M059J (cell line): ENCODE measurements around the gene ADRA2A. TPM values are rescaled to one million over a fixed set of nuclear protein-coding genes. Genes with fewer than 3 reads are reported as not detected.

Experiments used
- DNase-seq: peaks from one replicate; pipeline ENCODE4 v3.0.0-alpha.2; 2012; ENCODE audit warnings: low read depth
- total RNA-seq: library from RNA; depleted of rRNA; stranded (reverse); fragments of >200 nt; shearing (Covaris generic); gene quantifications from 2 replicates; pipeline ENCODE4 v1.2.3, GENCODE V29; 2014

The ADRA2A gene
- total RNA-seq, 1 experiment from 2014 or later, result not detected

DNA sequence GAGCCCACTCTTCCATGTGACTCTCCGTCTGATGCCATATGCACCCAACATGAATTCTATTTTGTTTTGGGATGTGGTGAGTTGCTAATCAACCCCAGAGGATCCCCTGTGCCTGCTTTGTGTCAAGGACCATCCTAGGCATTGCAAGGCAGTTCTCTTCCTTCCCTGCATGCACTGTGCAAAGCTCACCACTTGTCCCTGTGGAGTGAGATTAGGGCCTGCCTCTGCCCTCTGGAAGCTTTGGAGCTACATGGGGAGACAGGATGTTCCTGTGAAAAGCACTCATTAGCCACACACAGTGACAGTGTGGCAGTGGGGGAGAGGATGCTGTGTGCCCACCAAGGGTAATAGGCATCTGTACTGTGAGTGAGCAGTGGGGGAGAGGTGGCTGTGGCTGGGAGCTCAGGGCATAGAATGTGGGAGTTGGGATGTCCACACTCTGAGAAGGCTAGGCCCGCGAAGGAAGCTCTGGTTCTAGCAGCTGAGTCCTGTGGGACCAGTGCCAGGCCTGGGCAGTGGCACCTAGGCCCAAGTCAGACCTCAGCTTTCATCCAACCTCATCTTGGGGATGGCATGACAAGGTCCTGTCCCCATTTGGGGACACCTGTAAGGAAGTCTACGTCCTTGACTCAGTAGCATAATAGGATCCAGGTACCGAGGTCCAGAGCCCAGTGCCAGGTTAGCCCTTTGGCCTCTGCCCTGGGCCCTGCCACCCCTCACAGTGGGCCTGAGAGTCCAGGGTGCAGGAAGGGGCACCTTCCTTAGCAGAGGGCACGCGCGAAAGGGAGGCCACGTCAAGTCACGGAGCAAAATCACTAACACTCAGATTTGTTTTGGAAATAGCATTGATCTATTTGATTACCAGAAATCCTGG, 6.6 kb downstream of the ADRA2A start:
- no peak for DNase-seq

DNA sequence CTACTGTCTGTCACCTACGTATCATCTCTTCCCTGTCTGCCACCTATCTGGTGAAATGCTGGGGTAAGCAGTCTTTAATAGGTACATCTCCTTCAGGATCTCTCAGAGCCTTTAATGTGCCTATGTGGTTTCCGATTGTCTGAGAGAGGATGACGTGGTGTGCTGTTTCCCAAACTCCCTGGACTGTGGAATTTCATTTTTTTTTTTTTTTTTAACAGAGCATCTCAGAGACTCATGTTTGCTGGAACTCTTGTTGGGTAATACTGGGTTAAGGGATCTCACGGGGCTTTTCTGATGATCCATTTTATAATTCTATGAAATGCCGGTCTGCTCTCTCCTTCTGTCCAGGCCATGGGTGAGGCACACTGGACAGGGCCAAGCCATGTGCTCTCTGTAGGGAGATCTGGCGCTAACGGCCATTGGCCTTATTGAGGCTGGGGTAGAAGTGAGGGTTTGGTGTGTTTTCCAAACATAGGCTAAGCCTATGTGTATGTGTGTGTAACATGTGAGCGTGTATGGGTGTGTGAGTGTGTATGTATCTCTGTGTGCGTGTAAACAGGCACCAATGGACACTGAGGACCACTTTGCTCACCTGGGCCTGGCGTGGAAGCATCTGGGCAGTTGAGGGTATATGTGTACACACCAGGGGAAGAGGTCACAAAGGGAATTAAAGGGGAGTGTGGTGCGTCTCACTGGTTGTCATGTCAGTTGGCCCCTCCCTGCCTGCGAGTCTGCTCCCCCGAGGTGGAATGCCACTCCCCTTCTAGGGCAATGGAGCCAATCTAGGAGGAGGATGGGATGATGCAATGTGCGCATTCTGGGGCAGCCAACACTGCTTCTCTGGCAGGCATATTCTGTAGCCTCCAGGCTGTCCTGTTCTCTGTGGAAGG, 7.8 kb downstream of the ADRA2A start:
- DNase-seq, result no peak

DNA sequence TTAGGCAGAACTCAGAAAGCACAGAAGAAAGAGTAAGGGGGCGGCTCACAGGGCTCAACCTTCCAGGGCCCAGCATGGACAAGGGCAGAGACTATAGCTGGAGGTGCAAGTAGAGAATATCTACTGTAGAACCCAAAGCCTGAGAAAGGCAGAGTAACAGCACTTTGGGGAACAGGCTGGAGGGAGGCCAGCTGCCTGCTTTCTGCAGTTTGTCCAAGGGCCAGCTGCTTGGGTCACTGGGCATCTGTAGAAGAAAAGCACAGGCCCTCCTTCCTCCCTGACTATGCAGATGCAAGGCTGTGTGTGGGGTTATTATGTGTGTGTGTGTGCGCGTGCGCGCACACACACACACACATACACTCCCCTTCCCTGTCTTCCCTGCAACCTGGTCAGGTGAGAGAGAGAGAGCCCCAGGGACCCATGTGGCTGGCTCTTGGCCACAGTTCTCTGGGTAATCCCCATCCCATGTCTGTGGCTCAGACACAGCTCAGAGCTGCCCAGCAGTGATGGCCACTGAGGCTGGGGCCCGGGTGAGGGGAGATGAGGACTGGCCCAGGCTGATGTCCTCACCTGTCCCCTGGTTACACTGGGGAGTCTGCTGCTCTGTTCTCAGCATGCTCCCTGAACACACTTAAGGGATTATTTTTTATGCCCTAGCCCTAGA, 9.0 kb downstream of the ADRA2A start:
- DNase-seq, result no peak

DNA sequence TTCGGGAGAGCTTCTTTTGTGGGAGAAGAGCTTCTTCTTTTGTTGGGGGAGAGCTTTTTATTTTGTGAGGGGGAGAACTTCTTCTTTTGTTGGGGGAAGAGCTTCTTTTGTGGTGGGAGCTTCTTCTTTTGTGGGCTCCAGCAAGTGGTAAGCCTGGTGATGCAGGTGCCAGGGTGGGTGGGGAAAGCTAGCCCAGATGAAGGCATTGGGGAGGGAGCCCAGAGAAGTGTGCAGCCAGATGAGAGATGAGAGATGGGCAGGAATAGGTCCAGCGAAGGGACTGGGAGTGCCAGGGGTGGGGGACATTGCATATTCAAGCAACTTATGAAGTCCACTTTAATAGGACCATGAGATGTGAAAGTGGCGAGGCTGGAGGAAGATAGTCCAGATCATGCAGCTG, 9.7 kb downstream of the ADRA2A start:
- DNase-seq, result no peak

DNA sequence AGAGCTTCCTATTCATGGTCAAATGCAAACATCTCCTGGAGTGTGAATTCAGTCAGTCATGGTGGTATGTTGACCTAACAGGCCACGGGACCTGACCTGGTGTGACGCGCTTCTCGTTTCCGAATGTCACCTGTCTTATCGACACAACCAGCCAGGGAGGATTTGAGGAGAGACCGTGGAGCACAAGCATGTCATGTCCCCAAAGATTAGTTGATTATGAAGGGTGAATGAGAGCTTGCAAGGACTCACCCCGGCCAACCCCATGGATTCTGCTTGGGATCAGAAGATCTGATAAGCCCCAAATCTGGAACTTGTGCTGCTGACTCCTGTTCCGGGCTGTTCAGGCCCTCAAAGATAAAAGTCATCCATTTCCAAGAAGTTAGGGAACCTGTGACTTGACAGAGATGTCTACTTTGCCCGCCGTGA, 10.5 kb downstream of the ADRA2A start:
- no peak for DNase-seq

DNA sequence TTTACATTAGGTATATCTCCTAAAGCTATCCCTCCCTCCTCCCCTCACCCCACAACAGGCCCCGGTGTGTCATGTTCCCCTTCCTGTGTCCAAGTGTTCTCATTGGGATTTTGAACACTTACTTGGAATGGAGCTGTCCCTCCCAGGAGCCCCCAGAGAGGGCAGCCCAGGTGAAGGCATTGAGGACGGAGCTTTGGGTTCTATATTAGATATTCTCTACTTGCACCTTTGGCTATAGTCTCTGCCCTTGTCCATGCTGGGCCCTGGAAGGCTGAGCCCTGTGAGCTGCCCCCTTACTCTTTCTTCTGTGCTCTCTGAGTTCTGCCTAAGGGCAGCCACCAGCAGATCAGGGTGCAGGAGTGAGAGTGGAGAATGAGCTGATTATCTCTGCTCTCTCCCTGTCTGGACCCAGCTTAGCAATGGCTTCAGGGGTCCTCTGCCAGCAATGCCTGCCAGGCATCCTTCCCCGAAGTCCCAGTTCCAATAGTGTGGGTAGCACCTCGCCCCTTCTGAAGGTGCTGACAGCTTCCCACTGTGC, 11.2 kb downstream of the ADRA2A start:
- DNase-seq, result no peak

DNA sequence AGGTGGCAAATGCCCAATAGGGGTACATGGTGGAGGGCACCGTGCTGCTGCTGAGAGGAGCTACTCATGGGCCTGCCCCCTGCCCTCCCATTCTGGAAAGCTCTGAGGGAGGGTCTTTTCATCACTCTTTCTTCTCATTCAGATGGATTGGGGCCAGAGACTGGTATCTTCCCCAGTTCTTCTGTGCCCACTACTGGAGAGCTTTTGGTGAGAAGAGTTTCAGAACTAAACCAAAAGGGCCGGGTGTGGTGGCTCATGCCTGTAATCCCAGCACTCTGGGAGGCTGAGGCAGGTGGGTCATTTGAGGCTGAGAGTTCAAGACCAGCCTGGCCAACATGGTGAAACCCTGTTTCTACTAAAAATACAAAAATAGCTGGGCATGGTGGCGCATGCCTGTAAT, 12.5 kb downstream of the ADRA2A start:
- no peak for DNase-seq

DNA sequence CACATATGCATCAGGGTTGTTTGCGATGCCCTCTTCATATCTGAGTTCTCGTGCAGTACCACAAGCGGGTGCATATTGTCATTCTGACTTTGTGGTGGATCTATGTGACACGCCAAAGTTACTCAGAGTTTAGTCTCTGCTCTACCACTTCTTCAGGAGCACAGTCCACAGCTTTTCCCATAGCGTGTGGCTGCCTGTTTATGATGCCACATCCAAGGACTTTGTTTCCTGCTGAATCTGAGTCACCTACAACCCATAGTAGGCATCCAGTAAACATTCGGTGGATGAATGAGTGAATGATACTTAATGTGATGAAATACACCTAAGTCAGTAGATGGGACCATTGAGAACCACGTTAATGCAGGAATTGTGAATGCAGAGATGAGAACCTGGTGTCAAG, 15.0 kb downstream of the ADRA2A start:
- DNase-seq, result no peak

DNA sequence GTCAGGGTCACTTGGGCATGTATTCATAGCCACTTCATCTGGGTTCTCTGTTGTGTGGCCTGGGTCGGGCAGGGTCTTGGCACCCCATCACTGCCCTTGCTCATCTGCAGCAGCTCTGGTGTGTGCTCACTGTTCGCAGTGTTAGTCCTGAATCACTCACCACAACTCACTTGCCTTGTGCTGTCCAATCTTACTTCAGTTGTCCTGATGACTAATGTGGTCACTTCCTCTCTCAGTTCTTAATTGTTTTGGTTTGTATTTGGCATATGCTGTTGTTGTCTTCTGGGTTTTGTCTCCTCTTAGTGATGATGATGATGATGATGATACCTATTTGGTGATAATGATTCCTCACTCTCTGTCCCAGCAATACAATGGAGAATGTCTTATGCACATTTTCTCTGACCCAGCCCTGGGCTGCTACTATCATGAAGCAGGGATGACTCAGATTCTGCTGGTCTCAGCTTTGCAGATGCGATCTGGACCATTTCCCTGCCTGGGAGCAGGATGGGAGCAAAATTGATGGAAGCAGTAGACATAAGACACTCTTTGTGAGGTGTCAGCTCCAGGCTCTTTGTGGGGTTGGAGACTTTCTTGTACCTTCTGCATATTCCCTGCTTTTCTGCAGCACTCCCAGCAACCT, 17.0 kb downstream of the ADRA2A start:
- DNase-seq, result peak; percentile 46

DNA sequence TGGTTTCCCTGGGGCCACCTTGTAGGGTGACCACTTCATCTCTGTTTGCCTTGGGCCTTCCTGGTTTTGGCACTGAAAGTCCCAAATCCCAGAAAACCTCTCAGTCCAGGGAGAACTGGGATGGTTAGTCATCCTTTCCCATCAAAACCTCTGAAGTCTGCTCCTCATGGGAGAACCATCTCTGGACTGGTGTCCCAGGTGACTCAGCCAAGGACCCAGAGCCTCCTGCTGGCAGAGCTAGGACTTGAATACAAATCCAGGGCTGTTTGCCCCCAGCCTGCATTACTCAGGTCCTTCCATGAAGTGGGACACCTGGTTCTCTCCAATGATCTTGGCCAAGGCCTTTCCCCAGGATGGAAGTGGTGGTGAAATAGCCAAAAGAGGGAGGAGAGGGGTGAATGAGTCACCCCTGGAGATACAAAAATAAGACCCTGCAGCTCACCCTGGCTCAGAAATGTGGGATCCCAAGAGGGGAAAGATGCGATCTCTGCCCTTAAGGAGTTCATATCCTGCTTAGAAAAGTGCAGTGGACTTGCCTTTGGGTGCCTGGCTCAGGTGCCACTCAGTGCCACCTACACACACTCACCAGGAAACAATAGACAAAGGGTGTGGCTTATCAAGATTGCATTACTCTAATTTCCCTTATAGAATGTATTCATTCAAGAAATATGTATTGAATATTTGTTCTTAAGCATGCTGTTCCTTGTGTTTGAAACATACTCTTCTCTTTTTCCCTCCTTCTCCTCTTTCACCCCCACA, 22.0 kb downstream of the ADRA2A start:
- peak; percentile 11 for DNase-seq

DNA sequence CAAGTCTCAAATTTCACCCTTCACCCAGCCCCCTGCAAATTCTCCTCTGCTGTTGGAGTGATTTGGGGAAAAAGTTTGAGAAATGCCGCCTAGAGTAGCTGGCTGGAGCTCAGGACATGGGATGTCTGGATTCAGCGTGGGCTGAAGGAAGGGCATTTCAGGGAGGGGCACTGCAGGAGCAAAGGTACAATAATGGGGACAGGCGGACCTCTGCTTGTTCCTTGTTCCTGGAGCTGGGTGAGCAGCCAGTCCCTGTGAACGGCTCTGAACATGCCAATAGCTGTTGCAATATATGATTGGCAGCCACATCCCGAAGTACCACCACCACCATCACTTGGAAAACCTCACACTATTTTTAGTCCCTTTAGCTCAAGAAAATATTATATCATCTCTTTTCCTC, 23.4 kb downstream of the ADRA2A start:
- no peak for DNase-seq

DNA sequence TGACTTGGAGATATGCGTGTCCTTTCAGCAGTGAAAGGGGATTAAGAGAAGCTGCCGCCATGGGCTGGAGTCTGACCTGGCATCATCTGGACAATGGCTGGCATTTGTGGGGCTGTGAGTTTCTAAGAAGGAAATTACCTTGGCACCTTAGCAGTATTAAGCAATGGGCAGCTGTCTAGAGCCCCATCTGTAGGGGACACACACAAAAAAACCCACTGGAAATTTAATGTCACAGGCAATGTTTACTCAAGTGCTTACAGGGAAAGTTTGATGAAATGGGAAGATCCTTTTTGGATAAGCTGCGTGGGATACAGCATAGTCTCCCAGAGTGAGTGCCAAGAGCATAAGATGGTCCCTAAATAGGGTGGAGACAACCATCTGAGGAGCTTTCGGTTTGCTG, 25.0 kb downstream of the ADRA2A start:
- DNase-seq, result no peak

DNA sequence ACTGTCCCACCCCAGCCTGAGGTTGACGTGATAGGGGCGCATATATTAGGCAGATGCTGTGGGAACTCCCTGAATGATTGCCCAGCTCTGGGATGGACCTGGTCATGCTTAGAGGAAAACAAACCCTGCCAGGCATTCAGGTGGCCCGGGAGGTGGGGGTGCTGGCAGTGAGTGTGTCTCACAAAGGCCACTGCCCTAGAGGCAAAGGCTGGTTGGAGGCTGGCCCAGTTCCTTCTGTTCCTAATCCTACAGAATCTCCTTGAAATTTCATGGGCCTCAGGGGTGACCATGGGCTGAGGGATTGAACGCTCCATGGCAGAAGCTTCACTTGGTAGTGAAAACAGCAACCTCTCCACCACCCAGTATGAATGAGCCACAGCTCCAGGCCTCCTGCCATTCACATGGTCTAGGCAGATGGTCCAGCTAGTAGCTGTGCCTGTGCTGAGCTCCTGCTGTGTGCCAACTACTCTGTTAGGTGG, 25.6 kb downstream of the ADRA2A start:
- no peak for DNase-seq

DNA sequence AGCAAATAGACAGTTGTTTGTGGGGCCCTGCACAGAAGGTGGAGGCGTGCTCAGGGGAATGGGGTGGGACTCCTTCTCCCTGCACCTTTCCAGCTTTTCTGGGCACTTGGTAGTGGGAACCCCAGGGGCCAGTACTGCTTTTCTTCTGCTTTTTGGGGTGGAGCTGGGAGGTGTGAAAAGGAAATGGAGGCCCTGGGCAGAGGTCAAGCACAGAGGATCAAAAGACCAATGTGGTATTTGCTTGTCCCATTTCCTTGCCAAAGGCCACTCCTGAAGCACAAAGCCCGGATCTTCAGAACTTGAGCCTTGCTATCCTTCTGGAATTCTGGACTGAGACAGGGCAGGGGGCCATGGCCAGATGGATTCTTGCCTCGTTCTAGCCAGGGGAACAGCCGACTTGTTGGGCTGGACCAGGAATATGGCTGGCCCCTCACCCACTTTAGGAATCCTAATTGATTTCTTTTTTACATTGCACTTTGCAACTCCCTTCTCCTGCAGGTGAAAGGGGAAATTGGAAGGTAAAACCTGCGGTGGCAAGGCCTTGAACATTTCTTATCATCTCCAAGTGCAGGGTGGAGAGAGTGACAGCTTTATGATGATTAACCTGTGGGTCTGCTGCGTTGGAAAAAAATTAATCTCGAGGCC, 26.5 kb downstream of the ADRA2A start:
- DNase-seq, result no peak

DNA sequence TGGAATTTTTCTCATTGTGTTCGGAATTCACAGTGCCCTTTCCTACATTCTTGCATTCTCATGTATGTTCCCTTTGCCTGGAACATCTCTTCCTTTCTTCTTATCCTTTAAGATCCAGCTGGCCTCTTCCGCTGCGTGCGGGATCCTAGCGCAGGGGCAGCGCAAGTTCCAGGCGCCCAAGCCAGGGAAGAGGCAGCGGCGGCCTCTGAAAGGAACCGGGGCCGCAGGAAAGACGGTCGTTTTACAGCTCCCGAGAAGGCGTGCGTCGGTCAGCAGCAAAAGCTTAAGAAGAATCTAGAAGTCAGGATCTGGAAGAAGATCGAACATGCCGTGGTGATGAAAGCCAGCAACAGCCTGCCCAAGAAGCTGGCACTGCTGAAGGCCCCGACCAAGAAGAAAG, 28.0 kb downstream of the ADRA2A start:
- DNase-seq, result no peak

DNA sequence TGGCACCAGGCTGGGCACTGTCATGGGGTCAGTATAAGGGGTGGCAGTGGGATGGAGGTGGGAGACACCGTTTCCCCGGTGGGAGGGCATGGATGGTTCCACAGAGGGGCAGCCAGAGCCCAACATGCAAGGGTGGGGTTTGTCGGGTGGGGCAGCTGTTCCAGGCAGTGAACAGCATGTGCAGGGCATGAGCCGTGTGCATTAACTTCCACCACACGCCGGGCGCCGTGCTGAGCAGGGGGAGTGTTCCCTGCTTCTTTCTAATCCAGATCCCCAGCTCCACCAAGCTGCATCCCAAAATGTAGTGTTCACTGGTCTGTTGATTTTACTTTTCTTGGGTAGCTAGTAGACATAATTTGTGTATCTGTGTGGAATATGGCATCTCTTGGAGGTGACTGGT, 29.3 kb downstream of the ADRA2A start:
- no peak for DNase-seq

DNA sequence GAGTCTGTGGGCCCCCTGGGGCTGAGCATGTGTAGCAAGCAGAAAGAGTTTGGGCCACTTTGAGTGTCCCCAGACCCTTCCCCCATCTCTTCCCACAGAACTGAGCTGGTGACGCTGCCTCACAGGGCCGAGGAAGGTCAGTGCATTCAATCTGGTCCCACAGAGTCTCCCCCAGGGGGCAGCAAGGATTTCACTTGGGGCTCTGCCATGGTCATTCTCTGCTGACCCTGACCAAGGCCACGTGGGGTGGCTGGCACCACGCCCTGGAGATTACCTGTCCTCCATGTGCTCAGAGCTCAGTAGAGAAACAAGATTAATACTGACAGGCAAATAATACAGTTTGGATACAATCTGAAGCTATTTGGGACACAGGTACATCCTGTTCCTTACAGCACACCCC, 30.2 kb downstream of the ADRA2A start:
- no peak for DNase-seq

DNA sequence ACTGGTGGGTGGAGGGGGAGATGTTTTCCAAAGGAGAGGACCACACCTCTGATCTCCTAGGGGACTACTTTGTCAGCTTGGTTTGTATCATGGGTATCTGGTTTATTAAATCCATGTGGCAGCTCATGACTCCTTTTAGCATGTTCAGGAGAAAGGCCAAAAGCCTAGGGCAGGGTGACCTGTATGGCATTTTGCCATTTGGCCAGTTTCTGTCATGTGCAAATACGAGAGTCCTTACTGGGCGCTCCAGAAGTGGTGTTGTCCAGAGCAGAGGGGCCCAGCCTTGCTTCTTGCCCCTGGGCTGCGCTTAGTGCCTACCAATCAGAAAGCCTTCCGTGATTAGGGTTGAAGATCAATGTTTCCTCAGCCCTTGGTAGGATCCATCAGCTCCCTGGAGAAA, 31.0 kb downstream of the ADRA2A start:
- DNase-seq, result no peak

DNA sequence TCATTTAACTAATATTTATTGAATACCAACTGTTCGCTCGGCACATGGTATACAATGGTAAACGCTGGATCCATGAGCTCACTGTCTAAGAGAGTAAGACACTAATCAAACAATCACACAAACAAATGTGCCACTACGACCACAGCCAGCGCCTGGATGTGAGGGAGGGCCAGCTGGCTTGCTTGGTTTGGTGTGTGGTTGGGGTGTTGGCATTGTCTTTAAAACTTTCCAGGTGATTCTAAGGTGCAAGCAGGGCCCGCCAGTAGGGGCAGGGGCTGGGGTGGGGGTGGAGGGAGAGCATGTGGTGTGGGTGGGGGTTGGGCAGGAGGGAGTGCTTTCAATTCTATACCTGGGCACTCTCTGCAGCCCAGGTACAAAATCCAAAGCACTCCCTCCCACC, 31.6 kb downstream of the ADRA2A start:
- no peak for DNase-seq
